GM18499 (cell line): ENCODE measurements around the gene INTS11.

Source experiments
- ATAC-seq: cut with Tn5 transposase; IDR thresholded peaks from one replicate; pipeline ENCODE4 v1.9.1; 2021; ENCODE audit warnings: moderate number of reproducible peaks; ENCODE audit not compliant: insufficient read depth, unreplicated experiment

The INTS11 gene

DNA sequence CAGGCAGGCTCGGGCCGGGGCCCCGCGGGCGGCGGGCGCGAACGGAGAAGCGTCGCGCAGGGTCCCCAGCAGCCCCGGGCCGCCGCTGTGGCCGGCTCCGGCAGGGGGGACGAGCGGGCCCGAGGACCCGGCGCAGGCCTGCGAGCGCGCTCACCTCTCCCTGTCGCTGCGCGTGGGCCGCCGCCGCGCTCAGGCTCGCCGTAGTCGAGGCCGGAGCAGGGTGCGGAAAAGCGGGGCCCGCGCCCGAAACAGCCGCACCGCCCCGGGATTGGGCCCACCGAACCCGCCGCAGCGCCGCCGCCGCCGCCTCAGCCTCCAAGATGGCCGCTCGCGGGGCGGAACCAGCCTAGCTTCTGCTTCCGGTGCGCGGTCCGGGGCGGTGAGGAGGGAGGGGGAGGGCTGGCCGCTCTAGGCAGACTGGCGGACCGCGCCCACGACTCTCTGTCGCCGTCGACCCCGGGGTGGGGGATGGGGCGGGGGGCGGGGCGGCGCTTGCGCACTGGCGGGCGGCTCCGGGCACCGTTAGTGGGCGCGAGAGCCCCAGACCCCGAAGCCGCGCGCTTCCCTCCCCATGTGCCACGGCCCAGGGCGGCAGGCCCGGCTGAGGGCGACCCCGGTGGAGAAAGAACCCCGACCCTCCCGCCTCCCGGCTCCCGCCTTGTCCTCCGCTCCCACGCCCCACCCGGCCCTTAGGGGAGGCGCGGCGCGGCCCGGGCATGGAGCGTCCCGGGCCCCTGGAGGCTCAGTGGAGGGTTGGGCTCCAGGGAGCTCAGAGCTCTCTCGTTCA, 50.8 kb downstream of the INTS11 start, which contains the start of gene UBE2J2:
Gene UBE2J2, minus strand, starts transcription at position 343 of the 787 bp plus-strand sequence. CDS start 5,862 bp downstream, outside the sequence.
- no peak for ATAC-seq

DNA sequence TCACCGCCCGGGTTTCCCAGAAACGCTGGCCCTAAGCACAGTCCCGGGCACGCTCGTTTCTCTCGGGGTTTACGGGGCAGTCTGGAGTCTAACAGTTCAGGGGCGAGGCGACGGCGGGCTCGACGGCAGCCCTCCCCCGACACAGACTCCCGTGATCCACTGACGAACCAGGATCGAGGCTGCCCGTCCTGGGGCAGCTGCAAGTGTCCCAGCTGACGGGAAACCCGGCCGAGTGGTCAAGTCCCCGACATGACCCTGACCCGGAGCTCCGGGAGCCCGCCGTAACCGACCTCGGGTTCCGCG, 51.3 kb downstream of the INTS11 start:
- ATAC-seq, result no peak

DNA sequence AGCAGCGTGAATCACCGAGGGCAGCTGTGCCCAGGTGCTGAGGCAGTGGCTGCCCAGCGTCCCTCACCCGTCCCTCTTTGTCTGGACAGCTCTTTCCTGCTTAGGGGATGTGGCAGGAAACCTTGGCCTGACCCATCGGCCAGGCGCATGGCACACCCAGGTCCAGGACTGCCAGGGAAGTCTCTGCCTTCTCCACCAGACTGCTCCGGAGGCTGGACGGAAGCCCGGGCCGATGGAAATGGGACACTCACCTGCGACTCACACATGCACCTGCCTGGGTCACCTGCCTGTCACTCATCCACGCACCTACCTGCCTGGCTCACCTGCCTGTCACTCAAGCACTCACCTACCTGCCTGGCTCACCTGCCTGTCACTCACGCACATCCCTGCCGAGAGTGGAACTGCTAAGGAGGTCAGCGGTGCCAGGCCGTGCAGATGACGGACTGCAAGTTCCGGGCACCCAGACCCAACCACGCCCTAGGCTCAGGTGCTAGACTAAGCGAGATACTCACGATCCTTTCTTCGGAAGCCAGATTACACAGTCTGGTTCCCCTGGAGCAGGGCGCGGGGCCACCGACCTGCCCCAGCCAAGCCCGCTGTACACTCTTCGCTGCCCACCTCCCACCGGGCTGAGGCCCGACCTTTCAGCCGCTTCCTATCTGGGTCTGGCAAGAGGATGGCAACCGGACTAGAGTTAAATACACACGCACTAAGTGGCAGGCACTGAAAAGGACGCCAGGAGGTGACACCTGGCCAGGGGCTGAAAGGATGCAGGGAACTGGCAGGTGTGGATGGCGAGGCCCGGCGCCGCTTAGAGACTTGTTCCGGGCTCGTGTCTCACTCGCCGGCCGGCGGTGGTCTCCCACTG, 51.9 kb downstream of the INTS11 start:
- no peak for ATAC-seq

DNA sequence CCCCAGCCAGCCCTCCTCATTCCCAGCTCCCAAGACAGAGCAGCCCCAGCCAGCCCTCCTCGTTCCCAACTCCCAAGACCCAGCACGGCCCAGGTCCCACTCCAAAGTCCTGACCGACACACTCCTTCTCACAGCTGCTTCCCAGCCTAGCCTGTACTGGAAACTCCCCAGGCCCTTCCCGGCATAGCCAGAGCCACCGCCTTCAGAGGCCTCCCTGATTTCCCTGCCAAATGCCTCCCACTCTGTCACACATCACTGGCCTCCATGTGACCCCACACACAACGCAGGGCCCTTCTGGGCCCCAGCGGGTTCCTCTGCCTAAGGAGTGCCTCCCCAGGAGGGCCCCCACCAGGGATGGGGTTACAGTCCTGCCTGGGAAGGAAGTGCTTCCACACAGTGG, 53.6 kb downstream of the INTS11 start:
- no peak for ATAC-seq

DNA sequence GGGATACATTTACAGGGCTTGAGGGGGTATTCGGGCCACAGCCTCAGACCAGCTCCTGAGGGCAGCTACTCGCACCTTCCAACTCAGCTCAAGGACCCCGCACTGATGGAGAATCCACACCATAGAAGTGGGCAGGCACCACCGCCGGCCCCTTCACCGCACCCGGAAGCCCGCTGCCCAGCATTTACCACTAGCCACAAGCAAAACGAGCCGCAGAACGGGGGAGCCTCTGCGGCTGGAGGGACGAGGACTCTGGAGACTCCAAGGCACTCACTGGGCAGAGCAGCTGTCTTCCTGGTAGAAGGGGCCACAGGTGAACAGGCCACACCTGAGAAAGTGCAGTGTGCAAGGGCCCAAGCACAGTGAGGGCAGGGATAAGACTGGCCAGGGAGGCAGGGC, 56.2 kb downstream of the INTS11 start:
- ATAC-seq, result no peak

DNA sequence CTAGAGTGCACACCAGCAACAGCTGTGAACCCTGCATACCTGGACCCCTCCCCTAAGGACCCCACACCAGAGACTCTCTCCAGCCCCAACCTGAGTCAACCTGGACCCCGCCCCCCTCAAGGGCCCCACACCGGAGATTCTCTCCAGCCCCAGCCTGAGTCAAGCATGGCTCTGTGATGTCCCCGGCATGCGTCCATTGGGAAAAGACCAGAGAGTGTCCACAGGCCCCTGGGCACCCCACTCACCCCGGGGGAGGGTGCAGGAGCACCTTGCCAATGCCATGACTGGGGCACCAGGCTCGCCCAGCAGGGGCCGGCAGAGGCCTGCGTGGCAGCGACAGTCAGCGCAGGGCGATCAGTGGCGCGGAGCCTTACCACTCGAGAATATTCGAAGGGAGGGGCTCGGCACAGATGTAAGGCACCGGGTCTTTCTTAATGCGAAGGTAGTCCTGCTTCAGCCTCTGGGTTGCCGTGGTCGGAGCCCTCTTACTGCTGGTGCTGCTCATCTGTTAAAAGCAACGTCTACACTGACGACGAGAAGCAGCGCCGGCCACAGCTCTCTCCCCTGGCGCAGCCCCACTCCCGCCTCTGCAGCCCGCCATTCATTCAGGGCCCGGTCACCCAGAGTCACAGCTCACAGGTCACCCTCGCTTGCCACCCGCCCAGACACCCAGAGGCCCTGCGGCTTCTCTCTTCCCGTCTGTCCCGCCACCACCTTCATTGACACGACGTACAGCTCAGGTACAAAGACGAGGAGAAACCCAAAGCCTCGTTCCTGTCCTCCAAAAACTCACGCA, 56.8 kb downstream of the INTS11 start:
- no peak for ATAC-seq

DNA sequence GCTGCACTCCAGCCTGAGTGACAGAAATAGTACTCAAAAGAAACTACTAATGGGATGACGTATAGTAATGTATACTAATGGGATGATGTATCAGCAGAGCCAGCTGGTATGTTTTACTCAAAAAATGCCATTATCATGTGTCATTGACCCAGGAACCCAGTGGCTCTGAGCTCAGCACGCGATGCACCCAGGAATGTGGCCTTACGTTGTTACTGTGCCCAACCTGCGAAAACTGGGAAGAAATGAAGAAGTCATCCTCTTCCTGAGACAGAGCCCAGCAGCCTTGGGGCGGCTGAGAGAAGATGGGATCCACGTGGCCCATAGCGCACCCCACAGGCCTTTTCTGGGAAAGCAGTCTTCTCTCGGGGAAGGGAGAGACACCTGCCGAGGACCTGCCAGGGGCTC, 59.6 kb downstream of the INTS11 start:
- no peak for ATAC-seq

DNA sequence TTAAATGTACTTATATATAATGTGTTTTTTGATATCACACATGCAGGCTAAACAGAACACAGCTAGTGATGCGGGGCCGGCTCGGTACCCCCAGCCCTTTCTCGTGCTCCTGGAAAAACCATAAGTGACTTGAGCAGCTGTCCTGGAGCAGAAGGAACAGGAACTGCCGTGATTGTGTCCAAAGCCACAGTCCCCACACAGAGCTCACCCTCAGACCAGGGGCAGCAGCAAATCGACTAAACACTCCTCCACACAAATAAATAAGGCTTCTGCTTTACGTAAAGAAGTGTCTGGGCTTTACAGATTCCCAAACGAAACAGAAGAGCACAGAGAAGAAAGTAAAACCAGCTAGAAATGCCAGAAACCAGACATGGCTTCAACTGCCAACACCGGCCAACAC, 60.4 kb downstream of the INTS11 start:
- no peak for ATAC-seq

DNA sequence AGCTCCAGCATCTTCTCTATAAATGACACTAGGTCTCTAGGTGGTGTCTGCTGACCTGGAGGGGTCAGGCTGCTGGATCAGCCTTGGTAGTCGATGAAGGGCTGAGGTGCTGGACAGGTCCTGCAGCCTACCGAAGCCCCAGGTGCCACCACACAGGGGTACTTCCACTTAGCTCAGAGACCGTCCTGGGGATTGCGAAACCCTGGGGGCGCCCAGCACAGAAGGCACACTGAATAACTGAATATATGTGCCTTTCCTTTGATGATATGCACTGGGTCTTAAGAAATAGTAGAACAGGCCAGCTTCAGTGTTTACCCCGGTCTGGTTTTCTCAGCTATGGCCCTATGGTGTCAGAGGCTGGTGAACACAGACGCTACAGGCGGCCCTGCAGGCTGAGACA, 61.7 kb downstream of the INTS11 start:
- ATAC-seq, result no peak

DNA sequence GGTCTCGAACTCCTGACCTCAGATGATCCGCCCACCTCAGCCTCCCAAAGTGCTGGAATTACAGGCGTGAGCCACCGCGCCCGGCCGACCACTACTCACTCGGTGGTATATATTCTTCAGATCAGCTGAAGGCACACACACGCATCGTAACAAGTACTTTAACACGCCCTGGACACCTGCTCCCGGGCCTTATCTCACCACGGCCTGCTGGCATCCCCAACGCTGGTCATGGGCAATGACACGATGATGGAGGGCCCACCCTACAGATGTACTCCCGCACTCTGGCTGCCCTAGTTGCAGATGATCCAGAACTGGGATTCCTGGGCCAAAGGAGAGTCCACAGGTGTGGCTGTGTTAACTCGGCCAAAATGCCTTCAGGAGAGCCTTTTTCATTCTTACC, 62.4 kb downstream of the INTS11 start:
- no peak for ATAC-seq
